Endodermal cell (in vitro differentiated cells): ENCODE results near the gene TRPC4. TPM values are rescaled to one million over a fixed set of nuclear protein-coding genes. Genes with fewer than 3 reads are reported as not detected.
A peak's percentile ranks its signal among the peaks of the same experiment; 100 is the strongest.
"Not testable (repeated sequence)": the region's sequence is repeated elsewhere in the genome, so short reads cannot be mapped to it uniquely, and the experiment has no call there.

ENCODE experiments used
- DNase-seq: peaks from one replicate; pipeline ENCODE4 v3.0.0-alpha.2; 2017
- H3K27ac ChIP-seq: 2 replicates; pipeline ENCODE4 v1.5.1; 2013; ENCODE audit warnings: mild to moderate bottlenecking, low read depth, low read length, moderate library complexity
- H3K27me3 ChIP-seq: 2 replicates; pipeline ENCODE4 v1.6.1; 2013; ENCODE audit warnings: mild to moderate bottlenecking, low read length, moderate library complexity; ENCODE audit not compliant: insufficient read depth, control insufficient read depth, poor library complexity, severe bottlenecking
- H3K36me3 ChIP-seq: 2 replicates; pipeline ENCODE4 v1.7.0; 2013; ENCODE audit warnings: mild to moderate bottlenecking, low read length, moderate library complexity; ENCODE audit not compliant: control insufficient read depth, insufficient read depth
- H3K4me1 ChIP-seq: one replicate; pipeline ENCODE4 v1.7.0; 2013; ENCODE audit warnings: low read length; ENCODE audit not compliant: control insufficient read depth, insufficient read depth
- H3K4me3 ChIP-seq: 2 replicates; pipeline ENCODE4 v1.5.1; 2013; ENCODE audit warnings: mild to moderate bottlenecking, low read length, moderate library complexity
- H3K9ac ChIP-seq: 2 replicates; pipeline ENCODE4 v1.6.1; 2013; ENCODE audit warnings: mild to moderate bottlenecking, low read length, moderate library complexity; ENCODE audit not compliant: poor library complexity, severe bottlenecking; ENCODE audit errors: extremely low read depth
- H3K9me3 ChIP-seq: 2 replicates; pipeline ENCODE4 v1.6.1; 2013; ENCODE audit warnings: mild to moderate bottlenecking, low read length, moderate library complexity; ENCODE audit not compliant: control insufficient read depth
- H3K27ac Mint-ChIP-seq: 2 replicates; pipeline ENCODE4 v1.8.0; 2020; ENCODE audit warnings: mixed read lengths
- H3K27me3 Mint-ChIP-seq: 2 replicates; pipeline ENCODE4 v1.8.0; 2021; ENCODE audit warnings: mild to moderate bottlenecking, mixed read lengths; ENCODE audit not compliant: insufficient read depth
- H3K36me3 Mint-ChIP-seq: 2 replicates; pipeline ENCODE4 v1.8.0; 2020; ENCODE audit warnings: low read depth, mixed read lengths
- H3K4me1 Mint-ChIP-seq: 2 replicates; pipeline ENCODE4 v1.8.0; 2020; ENCODE audit warnings: mixed read lengths
- H3K4me3 Mint-ChIP-seq: 2 replicates; pipeline ENCODE4 v1.8.0; 2020; ENCODE audit warnings: mild to moderate bottlenecking, moderate library complexity, mixed read lengths
- H3K9me3 Mint-ChIP-seq: 2 replicates; pipeline ENCODE4 v1.8.0; 2020; ENCODE audit warnings: mild to moderate bottlenecking, mixed read lengths
- WGBS, 2 experiments: methylation state at CpG; one replicate each; pipeline versions ENCODE4 v1.1.5 to v1.1.7; 2013; ENCODE audit warnings: missing lambda C conversion rate in 2 of 2, mixed read lengths in 1 of 2; ENCODE audit not compliant: insufficient coverage in 1 of 2, insufficient read length in 1 of 2; 5-methylcytosine and 5-hydroxymethylcytosine counted together
- total RNA-seq, 2 donors: library from RNA; stranded (reverse); fragmentation: NEBNext Ultra II Directional in 1 of 2; extraction: Animal tissue kit (Norgen Biotek cat#: 25700) in 1 of 2; gene quantifications; 2 replicates in 1 of 2; 3 replicates in 1 of 2; pipeline ENCODE4 v1.2.1, GENCODE V29; 2021
- TF ChIP-seq, protein P1 (sequence below): fragments of 200-600 bp; sonication (generic); conservative IDR thresholded peaks from 2 replicates; pipeline ENCODE4 v1.5.0; 2021; ENCODE audit warnings: antibody characterized with exemption, mild to moderate bottlenecking

TRPC4 gene
- total RNA-seq, 2 donors from 2014 or later = 22.5 to 28.5 TPM

DNA sequence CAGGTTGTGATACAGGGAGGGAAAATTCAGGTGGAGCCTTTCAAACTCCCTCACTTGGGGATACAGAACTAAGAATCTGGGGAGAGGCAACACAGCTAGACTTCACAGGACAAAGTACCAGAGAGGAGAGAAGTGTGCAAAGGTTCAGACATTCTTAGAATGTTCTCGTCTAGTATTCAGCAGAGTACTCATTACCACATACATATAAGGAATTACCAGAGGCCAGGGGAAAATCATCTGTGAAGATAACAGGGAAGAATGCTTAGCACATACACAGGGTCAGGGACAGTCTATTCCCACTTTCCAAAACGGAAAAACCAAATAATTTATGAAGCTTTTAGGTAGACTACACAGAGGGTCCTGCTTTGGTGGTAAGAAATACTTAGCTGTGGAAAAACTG is 58.1 kb downstream of the TRPC4 start:
- Histone ChIP-seq H3K9me3 (peaks cover 17% of the 10 kb centered on the region), H3K4me1 (no peaks in the 10 kb centered on the region), H3K36me3 (no peaks in the 10 kb centered on the region), H3K27me3 (no peaks in the 10 kb centered on the region), H3K27ac (no peak overlapping the region), H3K9ac (no peak overlapping the region), H3K4me3 (no peak overlapping the region)
- DNase-seq = no peak
- Mint-ChIP-seq H3K4me1 (no peaks in the 10 kb centered on the region), H3K9me3 (peaks cover 20% of the 10 kb centered on the region), H3K27me3 (no peaks in the 10 kb centered on the region), H3K36me3 (peaks cover 10% of the 10 kb centered on the region), H3K27ac (no peak overlapping the region), H3K4me3 (no peak overlapping the region)
- TF ChIP-seq, protein P1, sequence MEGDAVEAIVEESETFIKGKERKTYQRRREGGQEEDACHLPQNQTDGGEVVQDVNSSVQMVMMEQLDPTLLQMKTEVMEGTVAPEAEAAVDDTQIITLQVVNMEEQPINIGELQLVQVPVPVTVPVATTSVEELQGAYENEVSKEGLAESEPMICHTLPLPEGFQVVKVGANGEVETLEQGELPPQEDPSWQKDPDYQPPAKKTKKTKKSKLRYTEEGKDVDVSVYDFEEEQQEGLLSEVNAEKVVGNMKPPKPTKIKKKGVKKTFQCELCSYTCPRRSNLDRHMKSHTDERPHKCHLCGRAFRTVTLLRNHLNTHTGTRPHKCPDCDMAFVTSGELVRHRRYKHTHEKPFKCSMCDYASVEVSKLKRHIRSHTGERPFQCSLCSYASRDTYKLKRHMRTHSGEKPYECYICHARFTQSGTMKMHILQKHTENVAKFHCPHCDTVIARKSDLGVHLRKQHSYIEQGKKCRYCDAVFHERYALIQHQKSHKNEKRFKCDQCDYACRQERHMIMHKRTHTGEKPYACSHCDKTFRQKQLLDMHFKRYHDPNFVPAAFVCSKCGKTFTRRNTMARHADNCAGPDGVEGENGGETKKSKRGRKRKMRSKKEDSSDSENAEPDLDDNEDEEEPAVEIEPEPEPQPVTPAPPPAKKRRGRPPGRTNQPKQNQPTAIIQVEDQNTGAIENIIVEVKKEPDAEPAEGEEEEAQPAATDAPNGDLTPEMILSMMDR = no peak
- 86 to 100% methylated on average over 1 to 2 of the region's 2 CpGs for WGBS, 2 experiments

GRCh38 chr13:37806666-37807065 is 62.9 kb downstream of the TRPC4 start:
- no peaks in the 10 kb centered on the region for H3K9me3 ChIP-seq
- no peaks in the 10 kb centered on the region for H3K36me3 ChIP-seq
- WGBS, 2 experiments = 63 to 87% methylated on average over 2 to 3 of the region's 3 CpGs
- no peaks in the 10 kb centered on the region for H3K9me3 Mint-ChIP-seq
- no peak overlapping the region for H3K27ac ChIP-seq
- TF ChIP-seq, protein P1 = peak; percentile 46
- no peak overlapping the region for H3K27ac Mint-ChIP-seq
- H3K4me1 Mint-ChIP-seq = no peaks in the 10 kb centered on the region
- H3K27me3 ChIP-seq = no peaks in the 10 kb centered on the region
- no peak overlapping the region for H3K9ac ChIP-seq
- peaks cover 5% of the 10 kb centered on the region for H3K36me3 Mint-ChIP-seq
- DNase-seq = no peak
- H3K4me3 ChIP-seq = no peak overlapping the region
- no peak overlapping the region for H3K4me3 Mint-ChIP-seq
- H3K27me3 Mint-ChIP-seq = no peaks in the 10 kb centered on the region
- H3K4me1 ChIP-seq = no peaks in the 10 kb centered on the region

DNA sequence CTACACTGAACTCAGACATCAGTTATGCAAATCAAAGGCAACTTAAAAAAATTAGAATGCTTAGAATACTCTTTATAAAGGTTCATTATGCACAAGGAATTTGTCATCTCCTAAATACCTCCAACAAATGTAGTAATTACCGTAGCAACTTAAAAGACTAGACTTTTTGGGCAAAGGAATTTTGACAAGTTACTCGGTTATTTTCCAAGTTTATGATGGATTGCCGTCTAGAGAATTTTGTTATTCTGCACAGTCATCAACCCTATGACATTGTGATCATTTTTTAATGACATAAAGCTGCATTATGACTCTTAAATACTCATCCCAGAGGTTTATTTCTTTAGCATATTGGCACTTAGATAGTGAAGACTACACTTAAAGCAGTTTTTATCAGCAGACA is 71.9 kb downstream of the TRPC4 start:
- peak overlapping the region; percentile 22 for H3K27ac Mint-ChIP-seq
- 92 to 95% methylated on average over 2 to 3 of the region's 3 CpGs for WGBS, 2 experiments

DNA sequence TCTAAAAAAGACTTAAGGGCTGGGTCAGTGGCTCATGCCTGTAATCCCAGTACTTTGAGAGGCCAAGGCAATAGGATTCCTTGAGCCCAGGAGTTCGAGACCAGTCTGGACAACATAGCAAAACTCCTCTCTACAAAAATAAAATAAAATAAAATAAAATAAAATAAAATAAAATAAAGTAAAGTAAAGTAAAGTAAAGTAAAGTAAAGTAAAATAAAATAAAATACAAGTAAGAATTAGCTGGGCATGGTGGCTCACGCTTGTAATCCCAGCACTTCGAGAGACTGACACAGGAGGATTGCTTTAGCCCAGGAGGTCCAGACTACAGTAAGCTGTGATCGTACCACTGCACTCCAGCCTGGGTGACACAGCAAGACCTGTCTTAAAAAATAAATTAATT is 72.8 kb downstream of the TRPC4 start:
- H3K27ac ChIP-seq, H3K9ac ChIP-seq, H3K27me3 ChIP-seq, H3K27ac Mint-ChIP-seq, H3K4me3 ChIP-seq, H3K36me3 Mint-ChIP-seq, DNase-seq, H3K9me3 ChIP-seq, H3K4me3 Mint-ChIP-seq, H3K9me3 Mint-ChIP-seq, H3K27me3 Mint-ChIP-seq, H3K4me1 ChIP-seq, H3K36me3 ChIP-seq: not testable (repeated sequence)
- 95 to 96% methylated on average over 2 to 3 of the region's 4 CpGs for WGBS, 2 experiments
- peaks cover 14% of the 10 kb centered on the region for H3K4me1 Mint-ChIP-seq

More for the DNA sequence above, 71.9 kb downstream of the TRPC4 start:
- no peak overlapping the region for H3K9ac ChIP-seq
- H3K4me1 ChIP-seq = no peaks in the 10 kb centered on the region
- Mint-ChIP-seq H3K27me3 (no peaks in the 10 kb centered on the region), H3K4me3 (no peak overlapping the region), H3K4me1 (peaks cover 14% of the 10 kb centered on the region), H3K36me3 (peaks cover 2% of the 10 kb centered on the region), H3K9me3 (no peaks in the 10 kb centered on the region)
- no peak for DNase-seq
- TF ChIP-seq, protein P1 = no peak
- no peaks in the 10 kb centered on the region for H3K36me3 ChIP-seq
- H3K4me3 ChIP-seq = no peak overlapping the region
- H3K9me3 ChIP-seq = no peaks in the 10 kb centered on the region
- H3K27me3 ChIP-seq = no peaks in the 10 kb centered on the region
- no peak overlapping the region for H3K27ac ChIP-seq
